GM12878 (cell line): ENCODE results near the gene VCL. TPM values are rescaled to one million over a fixed set of nuclear protein-coding genes. Genes with fewer than 3 reads are reported as not detected.

Source experiments
- BCLAF1 ChIP-seq: fragments of 450-650 bp; IDR thresholded peaks from 2 replicates; pipeline ENCODE4 v1.6.1; 2017; ENCODE audit warnings: antibody characterized with exemption, mild to moderate bottlenecking, moderate library complexity
- CREM ChIP-seq: IDR thresholded peaks from 2 replicates; pipeline ENCODE4 v1.6.1; 2014; ENCODE audit warnings: antibody characterized with exemption, low read depth
- ETV6 ChIP-seq, 2 experiments: fragments of 450-650 bp in 1 of 2; IDR thresholded peaks in 1 of 2; conservative IDR thresholded peaks in 1 of 2; 2 replicates each; pipeline ENCODE4 v1.6.1; 2014; ENCODE audit warnings: antibody characterized with exemption in 1 of 2, borderline replicate concordance in 1 of 2, low read depth in 1 of 2, mild to moderate bottlenecking in 1 of 2, moderate library complexity in 1 of 2
- HDAC6 ChIP-seq: fragments of 200-600 bp; sonication (generic); IDR thresholded peaks from one replicate; pipeline ENCODE4 v1.8.0; 2017; ENCODE audit warnings: antibody characterized with exemption; ENCODE audit not compliant: unreplicated experiment
- IKZF2 ChIP-seq, 2 experiments: fragments of 450-650 bp; IDR thresholded peaks; 2 replicates each; pipeline ENCODE4 v1.6.1; 2017; ENCODE audit warnings: mild to moderate bottlenecking in 2 of 2, moderate library complexity in 2 of 2
- IRF5 ChIP-seq: fragments of 450-650 bp; IDR thresholded peaks from 2 replicates; pipeline ENCODE4 v1.6.1; 2017; ENCODE audit warnings: borderline replicate concordance
- JUND ChIP-seq: IDR thresholded peaks from 2 replicates; pipeline ENCODE4 v1.6.1; 2012; ENCODE audit warnings: low read depth, mild to moderate bottlenecking, low read length, improper control_type of control experiment, moderate library complexity
- MEF2A ChIP-seq: IDR thresholded peaks from 2 replicates; pipeline ENCODE4 v1.6.1; 2011; ENCODE audit warnings: low read depth, mild to moderate bottlenecking, low read length, moderate library complexity; ENCODE audit not compliant: insufficient read depth
- NRF1 ChIP-seq: conservative IDR thresholded peaks from 2 replicates; pipeline ENCODE4 v1.6.1; 2011; ENCODE audit warnings: mild to moderate bottlenecking, low read depth, low read length, improper control_type of control experiment
- RELB ChIP-seq: fragments of 450-650 bp; IDR thresholded peaks from 2 replicates; pipeline ENCODE4 v1.6.1; 2017; ENCODE audit warnings: low read depth, mild to moderate bottlenecking, moderate library complexity
- RUNX3 ChIP-seq: IDR thresholded peaks from 2 replicates; pipeline ENCODE4 v1.6.1; 2012; ENCODE audit warnings: low read length, inconsistent platforms
- SIN3A ChIP-seq: IDR thresholded peaks from 2 replicates; pipeline ENCODE4 v1.6.1; 2012; ENCODE audit warnings: low read depth, low read length, improper control_type of control experiment
- SKIL ChIP-seq: fragments of 450-650 bp; IDR thresholded peaks from 2 replicates; pipeline ENCODE4 v1.6.1; 2017; ENCODE audit warnings: mild to moderate bottlenecking, low read depth, inconsistent platforms; ENCODE audit not compliant: poor library complexity, severe bottlenecking
- SP1 ChIP-seq: IDR thresholded peaks from one replicate; pipeline ENCODE4 v1.6.1; 2011; ENCODE audit warnings: low read depth, low read length
- TAF1 ChIP-seq: IDR thresholded peaks from 2 replicates; pipeline ENCODE4 v1.6.1; 2011; ENCODE audit warnings: mild to moderate bottlenecking, low read depth, low read length, borderline replicate concordance
- TCF7 ChIP-seq: IDR thresholded peaks from 2 replicates; pipeline ENCODE4 v1.6.1; 2014; ENCODE audit warnings: antibody characterized with exemption, borderline replicate concordance
- ZBTB11 ChIP-seq: fragments of 450-650 bp; formaldehyde crosslinking; IDR thresholded peaks from 2 replicates; pipeline ENCODE4 v1.5.0; 2022; ENCODE audit warnings: mild to moderate bottlenecking, missing genetic modification characterization
- ZSCAN29 ChIP-seq: fragments of 450-650 bp; IDR thresholded peaks from 2 replicates; pipeline ENCODE4 v1.6.1; 2017; ENCODE audit warnings: mild to moderate bottlenecking, moderate library complexity
- polyA plus RNA-seq, 11 experiments: library from polyadenylated mRNA; depleted of rRNA in 4 of 11; unstranded in 6 of 11; stranded (reverse) in 5 of 11; fragments of >200 nt; fragmentation: Nextera tagmentation in 4 of 11; fragmentation: Illumina TruSeq in 1 of 11; extraction: Ambion mirVana in 4 of 11; extraction: Trizol in 1 of 11; gene quantifications; 1 replicate in 1 of 11; 2 replicates in 10 of 11; pipeline versions ENCODE4 v1.2.1 to v1.2.3, GENCODE V29; 2011 to 2016; ENCODE audit warnings: inconsistent platforms in 2 of 11, missing spikeins in 2 of 11, low read depth in 1 of 11
- total RNA-seq, 4 experiments: library from RNA; depleted of rRNA in 3 of 4; stranded (reverse); fragments of >200 nt in 3 of 4; fragmentation: Illumina TruSeq in 1 of 4; extraction: Trizol in 1 of 4; gene quantifications; 2 replicates each; pipeline versions ENCODE4 v1.2.1 to v1.2.3, GENCODE V29; 2013 to 2021

The VCL gene
- total and polyA plus RNA-seq, 10 of the 15 experiments (the other 5 are each of a cell fraction or from before 2014, with no cell fraction given), result 6.7 to 54.6 (median 24.3) TPM

- TF ChIP-seq SKIL (no peak), CREM (peak; percentile 72; the same call in 1 of the 2 replicates), JUND (no peak), RELB (no peak), TCF7 (no peak), MEF2A (0 out of 2 replicates have a peak, but pooled peaks have one; percentile 17), SIN3A (no peak), SP1 (no peak), ETV6 (conservative IDR thresholded peaks at IDR 0.05 in 1 of 2, IDR thresholded peaks at IDR 0.05 in 1 of 2; ENCODE audit: borderline replicate concordance in 1 of 2, low read depth in 1 of 2) (peak in 1 of 2 experiments; percentile 64; a peak in 2 of 4 replicates), TAF1 (no peak), IRF5 (no peak), BCLAF1 (no peak), IKZF2 (IDR thresholded peaks at IDR 0.05) (peak in 1 of 2 experiments; percentile 76; a peak in 3 of 4 replicates), HDAC6 (no peak), ZSCAN29 (no peak), NRF1 (no peak), ZBTB11 (CRISPR knock-in tag) (no peak), RUNX3 (peak; percentile 84)
Observed at GRCh38 chr10:74096777-74097176, 98.9 kb downstream of the VCL start (continued).
